ENCODE data around the gene STIM2.

DNA sequence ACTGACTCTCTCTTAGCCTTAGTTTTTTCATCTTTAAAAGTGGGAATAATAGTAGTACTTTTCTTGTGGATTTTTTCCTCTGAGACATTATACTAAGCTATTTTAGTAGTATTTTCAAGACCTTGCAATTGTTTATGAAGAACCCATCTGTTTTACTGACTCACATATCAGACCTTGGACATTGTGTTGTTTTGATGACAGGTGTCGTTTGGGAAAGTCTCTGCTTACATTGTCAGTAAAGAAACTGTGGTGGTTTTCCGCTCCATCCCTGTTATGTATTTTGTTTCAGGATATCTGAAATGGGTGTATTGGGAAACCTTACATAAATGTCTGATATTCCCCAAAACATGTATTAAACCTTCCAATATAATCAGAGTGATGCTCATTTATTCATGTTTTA lies 92.2 kb downstream of the STIM2 start:
- TF ChIP-seq, protein P1, sequence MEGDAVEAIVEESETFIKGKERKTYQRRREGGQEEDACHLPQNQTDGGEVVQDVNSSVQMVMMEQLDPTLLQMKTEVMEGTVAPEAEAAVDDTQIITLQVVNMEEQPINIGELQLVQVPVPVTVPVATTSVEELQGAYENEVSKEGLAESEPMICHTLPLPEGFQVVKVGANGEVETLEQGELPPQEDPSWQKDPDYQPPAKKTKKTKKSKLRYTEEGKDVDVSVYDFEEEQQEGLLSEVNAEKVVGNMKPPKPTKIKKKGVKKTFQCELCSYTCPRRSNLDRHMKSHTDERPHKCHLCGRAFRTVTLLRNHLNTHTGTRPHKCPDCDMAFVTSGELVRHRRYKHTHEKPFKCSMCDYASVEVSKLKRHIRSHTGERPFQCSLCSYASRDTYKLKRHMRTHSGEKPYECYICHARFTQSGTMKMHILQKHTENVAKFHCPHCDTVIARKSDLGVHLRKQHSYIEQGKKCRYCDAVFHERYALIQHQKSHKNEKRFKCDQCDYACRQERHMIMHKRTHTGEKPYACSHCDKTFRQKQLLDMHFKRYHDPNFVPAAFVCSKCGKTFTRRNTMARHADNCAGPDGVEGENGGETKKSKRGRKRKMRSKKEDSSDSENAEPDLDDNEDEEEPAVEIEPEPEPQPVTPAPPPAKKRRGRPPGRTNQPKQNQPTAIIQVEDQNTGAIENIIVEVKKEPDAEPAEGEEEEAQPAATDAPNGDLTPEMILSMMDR (IDR thresholded peaks at IDR 0.05): no peak
- TF ChIP-seq POLR2A (IDR thresholded peaks at IDR 0.05): no peak
